ENCODE measurements around the gene LRRC55.

LRRC55 gene

DNA sequence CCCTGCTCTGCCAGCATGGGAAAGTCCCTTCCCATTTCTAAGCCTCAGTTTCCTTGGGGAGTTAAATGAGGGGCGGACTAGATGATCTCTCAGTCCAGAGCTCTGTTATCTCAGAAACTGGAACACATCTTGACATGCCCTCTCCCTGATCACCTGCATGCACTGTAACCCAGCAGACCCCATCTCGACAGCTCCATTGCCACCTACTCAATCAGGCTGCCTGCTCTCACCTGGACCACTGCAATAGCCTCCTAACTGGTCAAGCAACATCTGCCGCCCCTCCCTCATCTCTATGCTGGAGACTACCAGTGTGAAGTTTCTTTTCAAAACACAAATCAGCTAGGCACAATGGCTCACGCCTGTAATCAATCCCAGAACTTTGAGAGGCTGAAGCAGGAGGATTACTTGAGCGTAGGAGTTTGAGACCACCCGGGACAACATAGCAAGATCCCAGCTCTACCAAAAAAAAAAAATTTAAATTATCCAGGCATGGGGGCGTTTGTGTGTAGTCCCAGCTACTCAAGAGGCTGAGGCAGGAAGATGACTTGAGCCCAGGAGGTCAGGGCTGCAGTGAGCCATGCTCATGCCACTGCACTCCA lies 22.2 kb downstream of the LRRC55 start:
- DNase-seq: no peak

DNA sequence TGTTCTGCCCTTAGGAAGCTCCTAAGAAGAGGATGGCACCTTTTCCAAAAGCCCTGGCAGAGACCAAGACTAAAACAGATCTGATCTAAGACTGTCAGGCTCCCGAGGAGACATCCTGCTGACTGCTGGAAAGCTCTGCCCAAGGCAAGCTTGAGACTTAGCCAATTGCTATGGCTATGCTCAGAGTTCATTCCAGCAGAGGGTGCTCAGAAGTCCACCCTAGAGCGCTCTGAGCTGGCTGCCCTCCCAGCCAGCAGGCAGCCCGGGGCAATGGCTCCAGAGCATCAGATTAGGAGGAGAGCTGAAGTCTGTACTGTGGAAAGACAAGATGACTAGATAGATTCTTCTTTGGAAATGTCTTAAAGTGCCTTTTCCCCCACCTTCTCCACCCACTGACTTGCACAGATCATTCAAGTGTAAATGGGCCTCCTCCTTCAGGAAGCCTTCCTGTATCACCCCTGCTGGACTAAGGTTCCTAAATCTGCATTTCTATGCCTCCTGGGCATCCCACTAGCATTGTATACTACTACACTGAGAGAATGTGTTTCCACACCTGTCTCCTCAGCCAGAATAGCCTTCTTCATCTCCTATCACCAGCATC lies 23.4 kb downstream of the LRRC55 start:
- DNase-seq: no peak

DNA sequence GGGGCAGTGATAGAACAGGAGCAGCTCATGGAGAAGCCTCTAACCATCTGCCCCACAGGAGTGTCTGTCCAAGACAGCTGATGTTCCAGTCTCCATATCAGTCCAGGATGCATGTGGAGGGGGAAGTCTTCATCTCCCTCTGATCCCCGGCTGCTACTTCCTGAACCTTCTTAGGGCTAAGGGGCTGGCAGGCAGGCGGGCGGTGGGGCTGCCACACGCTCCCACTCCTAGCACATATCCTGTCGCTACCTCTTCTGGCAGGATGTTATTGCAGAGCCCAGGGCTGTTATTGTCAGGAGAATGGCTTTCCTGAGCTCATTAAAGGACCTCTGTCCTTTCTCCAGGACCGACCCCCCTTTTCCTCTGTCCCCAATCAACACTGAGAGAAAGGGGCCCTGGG lies 25.4 kb downstream of the LRRC55 start:
- DNase-seq: no peak

DNA sequence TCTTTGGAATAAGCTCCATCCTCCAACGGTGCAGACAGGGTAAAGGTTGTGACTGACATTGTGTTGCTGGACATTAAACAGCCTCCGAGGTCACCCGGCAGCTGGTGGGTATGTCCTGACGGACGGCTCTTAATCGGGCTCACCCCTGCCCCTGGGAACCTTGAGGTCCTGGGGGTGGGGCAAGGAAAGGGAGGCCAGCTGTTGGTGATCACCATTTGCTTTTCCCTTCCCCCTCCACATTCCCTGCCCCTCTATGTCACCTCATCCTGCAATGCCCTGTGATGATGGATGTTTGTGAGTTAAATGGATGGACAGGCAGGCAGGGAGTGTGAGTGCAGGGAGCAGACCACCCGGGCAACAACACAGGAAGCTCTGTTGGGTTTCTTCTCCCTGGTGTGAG lies 29.0 kb downstream of the LRRC55 start:
- no peak for DNase-seq

DNA sequence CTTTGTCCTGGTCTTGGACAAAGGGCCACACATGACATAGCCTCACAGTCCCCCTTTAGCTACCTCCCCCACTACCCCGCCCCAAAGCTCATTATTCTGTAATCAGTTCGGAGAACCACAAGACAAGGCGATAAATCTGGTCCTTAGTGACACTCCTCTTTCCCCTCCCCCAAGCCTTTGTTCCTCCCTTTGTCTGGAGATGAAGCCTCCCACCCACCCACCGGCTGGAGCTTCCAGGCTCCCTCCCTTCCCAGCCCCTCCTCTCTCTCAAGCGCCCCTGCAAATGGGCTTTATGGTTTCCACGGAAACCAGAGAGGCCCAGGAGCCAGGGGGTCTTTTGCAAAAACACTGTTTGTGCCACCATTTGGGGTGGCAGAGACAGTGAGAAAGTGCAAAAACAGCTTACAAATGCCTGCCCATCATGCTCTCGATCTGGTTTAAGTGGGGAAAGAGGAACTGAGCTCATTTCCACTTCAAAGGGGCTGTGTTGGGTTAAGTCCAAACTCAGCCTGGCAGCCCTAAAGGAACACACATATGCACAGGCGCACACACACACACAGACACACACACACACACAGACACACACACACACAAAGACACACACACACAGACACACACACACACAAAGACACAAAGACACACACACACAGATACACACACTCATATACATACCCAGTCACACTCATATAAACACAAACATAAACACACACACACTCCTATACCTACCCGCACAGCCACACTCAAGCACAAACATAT lies 31.8 kb downstream of the LRRC55 start:
- peak; percentile 57 for DNase-seq

DNA sequence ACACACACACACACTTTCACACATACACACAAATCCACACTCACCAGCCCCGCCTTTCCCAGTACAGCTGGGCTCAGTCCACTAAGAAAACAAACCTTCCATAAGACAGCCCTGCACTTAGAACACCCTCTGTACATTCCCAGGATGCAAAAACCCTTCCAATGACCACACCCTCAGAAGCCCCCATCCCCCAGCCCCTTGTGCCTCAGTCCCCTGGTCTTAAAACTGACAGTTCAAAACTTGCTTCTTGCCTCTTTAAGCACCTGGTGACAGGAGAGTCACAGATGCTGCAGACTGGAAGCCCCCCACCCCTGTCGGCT lies 32.3 kb downstream of the LRRC55 start:
- peak; percentile 32 for DNase-seq

DNA sequence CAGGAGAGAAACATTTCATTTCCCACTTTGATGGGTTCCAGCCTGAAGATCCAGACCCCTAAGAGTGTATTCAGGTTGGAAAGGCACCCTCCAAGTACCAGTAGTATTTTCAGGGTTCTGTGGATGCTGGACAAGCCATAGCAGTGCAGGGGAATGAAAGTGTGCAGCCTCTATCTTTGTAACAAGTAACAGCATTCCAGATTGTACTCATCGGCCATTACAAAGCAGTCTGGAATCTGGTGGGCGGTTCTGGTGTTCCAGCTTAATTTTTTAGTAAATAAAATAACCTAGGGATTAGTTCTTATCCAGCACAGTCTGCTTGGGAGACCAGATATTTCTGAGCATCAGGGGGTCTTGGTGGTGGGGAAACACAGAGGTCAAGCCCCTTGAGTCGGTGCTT lies 32.7 kb downstream of the LRRC55 start:
- DNase-seq: peak; percentile 84

DNA sequence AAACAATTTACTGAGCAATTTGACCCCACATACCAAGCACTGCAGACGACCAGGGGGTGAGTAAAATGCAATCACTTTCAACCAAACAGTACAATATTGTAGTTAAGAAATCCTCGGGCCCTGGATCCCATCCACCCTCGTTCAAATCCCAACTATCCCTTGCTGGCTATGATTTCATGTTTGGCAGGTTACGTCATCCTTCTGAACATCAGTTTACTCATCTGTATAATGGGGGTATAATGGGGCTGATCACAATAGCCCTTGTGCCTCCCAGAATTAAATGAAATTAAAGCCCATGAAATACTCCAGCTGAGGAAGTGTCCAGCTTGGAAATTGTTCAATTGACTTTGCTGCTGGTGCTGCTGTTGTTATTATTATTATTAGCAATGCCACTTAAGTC lies 34.7 kb downstream of the LRRC55 start:
- no peak for DNase-seq

DNA sequence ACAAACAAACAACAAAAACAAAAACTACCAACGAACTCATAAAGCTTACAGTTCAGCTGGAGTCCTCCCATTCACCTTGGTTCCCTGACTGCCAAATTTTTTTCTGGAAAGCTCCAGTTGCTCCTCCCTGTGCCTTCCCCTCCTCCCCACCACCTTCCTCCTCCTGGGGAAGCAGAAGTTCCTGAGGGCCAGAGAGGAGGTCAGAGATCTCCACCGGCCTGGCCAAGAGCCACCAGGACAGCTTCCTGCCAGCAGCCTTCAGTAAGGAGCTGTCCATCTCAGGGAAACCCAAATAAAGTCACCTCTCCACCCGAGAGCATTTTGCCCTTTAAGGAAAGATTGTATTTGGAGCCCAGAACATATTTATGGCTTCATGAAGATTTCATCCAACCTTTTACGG lies 35.3 kb downstream of the LRRC55 start:
- no peak for DNase-seq

DNA sequence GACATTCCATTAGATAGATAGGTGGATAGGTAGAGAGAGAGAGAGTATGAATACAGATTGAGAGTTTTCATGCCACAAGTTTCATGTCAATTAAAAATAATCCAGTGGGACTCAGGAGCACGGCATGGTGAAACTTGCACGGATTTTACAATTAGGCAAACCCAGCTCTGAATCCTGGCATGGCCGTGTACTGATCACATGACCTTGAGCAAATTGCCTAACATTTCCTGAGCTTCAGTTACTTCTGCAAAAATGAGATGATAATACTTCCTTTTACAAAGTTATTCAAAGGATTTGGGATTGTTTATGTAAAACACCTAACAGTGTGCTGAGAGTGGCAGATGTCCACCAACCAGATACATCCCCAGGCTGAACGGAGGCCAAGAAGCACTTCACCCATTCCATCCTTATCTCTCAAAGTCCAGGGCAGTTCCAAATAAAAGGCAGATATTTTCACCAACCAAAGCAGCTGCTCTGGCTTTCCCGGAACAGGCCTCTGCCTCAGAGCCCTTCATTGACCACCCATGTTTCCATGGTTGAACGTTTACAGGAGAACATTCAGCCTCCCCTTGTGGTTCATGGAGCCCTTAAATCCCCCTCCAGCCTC lies 37.4 kb downstream of the LRRC55 start:
- no peak for DNase-seq

DNA sequence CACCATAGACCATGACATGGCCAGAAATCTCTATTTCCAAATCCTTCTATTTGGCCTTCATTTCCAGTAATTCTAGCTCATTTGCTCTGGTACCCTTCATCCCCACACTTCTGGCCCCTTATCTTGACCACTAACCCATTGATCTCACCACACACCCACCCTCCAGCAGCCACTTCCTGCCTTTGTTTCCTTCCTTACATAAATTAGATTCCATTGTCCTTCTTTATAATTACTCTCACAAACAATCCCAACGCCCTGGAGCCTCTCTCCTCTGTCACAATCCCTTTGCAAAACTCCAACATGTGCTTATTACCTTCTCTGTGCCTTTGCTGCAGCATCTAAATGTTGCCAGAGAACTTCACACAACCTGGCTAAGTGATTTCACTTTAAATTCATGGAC lies 40.5 kb downstream of the LRRC55 start:
- no peak for DNase-seq

DNA sequence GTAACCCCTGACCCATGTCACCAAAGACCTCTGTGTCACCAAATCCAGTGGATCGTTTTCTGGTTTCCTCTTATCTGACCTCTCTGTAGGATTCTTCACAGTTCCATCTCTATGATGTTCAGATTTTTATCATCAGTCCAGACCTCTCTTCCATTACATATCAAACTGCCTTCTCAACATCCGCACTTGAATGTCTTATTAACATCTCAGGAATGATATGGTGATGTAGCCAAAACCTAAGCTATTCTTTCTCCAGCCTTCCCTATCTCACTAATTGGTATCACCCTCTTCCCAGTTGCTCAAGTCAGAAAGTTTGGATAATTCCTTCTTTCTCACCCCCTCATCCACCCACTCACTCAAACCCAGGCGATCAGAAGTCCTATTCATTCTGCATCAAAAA lies 41.8 kb downstream of the LRRC55 start:
- peak; percentile 49 for DNase-seq

DNA sequence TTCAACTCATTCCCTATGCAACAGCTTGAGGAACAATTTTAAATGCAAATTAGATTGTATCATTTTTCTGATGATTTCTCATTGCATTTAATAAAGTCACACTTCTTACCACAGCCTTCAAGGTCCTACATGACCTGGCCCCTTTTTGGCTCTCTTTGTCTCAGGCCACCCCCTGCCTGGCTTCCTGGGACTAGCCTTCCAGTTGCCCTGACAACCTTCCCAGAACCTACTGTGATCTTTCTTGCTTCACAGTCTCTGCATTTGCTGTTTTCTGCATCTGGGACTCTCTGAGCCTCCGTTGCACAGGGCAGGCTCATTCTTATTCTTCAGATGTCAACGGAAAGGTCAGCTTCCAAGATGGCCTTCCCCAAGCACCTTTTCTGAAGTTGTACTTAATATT lies 42.4 kb downstream of the LRRC55 start:
- no peak for DNase-seq

DNA sequence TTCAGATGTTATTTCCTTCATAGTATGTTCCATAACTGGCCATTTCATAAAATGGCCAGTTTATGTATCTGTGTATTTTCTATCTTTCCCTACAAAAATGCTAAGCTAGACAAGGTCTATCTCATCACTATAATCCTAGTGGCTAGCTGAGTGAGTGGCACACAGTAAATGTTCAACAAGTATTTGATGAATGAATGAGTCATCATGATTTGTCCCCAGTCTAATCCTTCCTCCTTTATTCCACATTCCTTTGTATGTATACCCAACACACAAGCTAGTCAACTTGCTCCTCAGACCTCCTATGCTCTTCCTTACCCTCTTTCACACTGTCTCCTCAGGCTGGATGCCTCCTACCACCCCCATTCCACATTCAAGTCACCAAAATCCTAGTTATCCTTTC lies 42.8 kb downstream of the LRRC55 start:
- peak; percentile 77 for DNase-seq

DNA sequence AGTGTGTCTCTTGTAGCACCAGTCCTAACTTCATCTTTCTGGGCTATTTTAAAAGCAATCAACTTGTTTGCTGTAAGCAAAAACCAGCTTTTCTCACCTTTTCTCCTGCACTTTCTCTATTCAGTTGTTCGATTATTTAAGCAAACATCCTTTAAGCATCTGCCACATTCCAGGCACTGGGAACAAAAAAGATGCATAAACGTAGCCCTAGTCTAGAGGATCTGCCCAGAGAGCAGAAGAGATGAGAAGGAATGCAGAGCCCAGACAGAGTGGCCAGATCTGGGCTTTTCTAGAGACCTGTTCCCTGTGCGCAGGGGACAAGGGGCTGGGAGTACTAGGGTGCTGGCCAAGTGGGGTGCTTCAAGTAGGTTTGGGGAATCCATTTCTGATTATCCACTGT lies 46.8 kb downstream of the LRRC55 start:
- DNase-seq: no peak

DNA sequence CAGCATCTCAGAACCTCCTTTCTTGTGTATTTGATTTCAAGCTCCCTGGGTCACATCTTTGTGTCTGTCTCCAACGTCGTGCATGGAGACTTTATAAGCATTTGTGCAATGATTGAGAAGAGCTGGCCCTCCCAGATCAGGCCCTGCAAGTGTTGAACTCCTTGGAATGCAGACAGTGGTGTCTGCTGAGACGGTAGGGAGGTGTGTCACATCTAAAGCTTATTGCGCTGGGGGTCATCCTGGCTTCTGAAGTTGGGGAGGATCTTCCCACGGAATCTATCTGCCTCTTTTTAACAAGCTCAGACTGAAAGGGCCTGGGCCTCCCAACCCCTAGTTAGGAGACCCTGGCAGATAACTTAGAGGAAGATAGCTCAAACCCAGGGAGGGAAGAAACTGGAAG lies 48.6 kb downstream of the LRRC55 start:
- DNase-seq: peak; percentile 21

DNA sequence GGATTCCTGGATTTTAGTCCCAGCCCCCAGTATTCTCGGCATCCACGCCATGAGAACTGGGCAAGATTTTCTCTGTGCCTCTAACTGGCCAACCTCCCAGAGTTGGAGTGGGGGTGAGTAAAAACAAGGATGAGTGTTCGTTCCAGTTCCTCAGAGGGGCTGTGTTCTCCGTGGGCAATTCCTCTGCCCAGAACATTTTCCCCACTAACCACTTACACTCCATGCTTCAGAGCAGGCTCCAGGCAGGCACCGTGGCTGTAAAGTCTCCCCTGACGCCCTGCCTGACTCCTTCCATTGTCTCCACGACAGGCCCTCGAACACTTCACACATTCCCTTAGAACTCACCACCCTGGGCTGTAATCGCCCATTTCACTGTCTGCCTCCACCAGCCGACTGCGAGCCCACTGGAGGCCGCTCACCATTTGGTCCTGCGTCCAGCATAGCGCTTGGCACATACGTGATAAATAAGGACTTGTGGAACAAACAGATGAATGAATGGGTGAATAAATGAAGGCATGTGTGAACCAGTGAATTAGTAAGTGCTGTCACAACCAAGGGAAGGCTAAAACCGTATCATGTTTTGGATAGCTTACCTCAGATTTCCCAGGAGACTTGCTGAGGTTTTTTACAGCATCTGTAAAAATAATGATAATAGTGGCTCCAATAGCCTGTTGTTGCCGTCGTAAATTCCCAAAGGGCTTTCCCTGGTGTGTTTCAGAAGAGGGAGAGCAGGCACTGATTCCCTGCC lies 49.2 kb downstream of the LRRC55 start:
- no peak for DNase-seq

DNA sequence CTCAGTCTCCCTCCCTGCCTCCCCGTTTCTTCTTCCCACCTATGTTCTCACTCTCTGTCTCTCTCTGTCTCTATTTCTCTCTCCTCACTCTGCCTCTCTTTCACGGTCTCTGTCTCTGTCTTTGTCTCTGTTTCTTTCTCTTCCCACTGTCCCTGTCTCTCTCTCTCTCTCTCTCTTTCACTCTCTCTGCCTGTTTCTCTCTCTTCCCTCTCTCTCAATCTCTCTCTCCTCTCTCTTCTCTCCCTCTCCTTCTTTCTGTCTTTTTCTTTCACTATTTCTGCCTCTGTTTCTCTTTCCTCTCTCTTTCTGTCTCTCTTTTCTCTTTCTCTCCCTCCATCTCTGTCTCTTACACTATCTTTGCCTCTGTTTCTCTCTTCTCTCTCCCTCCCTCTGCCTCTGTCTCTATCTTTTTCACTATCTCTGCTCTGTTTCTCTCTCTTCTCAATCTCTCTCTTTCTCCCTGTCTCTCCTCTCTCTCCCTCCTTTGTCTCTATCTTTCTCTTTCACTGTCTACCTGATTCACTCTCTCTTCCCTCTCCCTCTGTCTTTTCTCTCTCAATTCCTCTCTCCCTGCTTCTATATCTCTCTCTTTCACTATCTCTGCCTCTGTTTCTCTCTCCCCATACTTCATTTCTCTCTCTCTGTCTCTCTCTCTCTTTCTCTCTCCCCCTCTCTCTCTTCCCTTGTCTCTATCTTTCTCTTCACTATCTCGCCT lies 49.9 kb downstream of the LRRC55 start:
- no peak for DNase-seq

DNA sequence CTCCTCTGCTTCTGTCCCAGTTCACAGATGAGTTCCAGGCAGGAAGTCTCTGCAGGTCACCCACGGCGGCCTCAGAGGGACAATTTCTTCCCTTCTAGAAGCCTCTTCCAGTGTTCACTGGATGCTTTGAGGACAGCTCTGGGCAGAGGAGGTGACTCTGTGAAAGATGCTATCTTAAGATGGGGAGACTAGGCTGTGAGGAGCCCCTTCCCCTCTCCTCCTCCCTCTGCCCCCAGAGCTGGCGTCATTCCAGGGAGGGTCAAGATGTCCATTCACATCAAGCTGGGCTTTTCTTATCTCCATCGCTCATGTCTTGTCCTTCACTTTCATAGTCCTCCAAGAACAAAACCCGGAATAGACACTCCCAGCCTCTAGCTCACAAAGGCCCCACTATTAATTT lies 51.9 kb downstream of the LRRC55 start:
- no peak for DNase-seq

DNA sequence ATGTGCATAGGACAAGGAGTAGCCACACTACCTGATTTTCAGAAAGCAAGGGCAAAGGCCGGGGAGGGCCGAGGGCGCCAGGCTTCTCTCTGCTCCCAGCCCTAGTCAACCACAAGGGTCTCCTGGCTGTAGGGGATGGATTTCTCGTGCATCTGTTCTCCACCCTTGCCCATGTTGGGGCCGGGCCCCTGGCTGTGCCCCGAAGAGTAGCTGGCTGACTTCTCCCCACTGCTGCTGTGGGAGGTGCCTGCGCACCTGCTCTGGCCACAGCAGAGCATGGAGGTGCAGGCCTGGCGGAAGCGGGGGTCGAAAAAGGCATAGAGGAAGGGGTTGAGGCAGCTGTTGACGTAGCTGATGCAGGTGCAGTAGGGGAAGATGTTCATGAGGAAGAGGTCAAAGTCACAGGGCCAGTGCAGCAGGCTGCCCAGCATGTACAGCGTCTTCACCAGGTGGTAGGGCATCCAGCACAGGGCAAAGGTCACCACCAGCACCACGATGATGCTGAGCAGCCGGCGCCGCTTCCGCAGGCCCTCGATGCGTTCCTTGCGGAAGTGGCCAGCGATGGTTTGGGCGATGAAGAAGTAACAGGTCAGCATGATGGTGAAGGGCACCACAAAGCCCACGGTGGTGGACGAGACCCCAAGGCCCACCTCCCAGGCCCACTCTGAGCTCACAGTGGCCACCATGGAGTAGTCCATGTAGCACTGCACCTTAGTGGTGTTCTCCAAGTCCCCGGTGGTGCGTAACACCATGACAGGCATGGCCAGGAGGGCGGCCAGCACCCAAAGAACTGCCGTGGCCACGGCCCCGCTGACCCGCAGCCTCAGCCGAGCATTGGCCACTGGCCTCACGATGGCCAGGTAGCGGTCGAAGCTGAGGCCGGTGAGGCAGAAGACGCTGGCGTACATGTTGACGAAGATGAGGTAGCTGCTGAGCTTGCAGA lies 54.3 kb downstream of the LRRC55 start:
- no peak for DNase-seq

DNA sequence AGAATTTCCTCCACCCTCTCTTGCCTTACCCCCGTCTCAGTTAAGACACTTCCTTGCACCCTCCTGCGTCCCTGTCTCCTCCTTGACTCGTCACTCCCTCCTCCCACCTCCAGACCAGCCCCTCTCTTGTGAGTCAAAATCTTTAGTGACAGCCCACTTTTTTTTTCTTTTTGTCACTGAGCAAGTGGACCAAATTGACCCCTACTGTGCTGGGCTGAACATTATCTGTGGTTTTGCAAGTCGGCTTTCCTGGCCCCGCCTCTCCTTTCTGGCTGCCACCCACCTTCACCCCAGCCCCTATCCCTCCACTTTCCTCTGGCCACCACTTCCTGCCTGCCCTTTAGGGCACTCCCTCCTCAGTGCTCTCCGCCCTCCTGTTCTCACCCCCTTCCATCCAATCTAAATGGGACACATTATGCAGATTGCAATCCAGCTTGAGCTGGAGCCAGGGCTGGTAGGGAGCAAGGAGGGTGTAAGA lies 55.5 kb downstream of the LRRC55 start, which contains the start of gene APLNR:
Gene APLNR, minus strand, starts transcription at position 47 of the 478 bp plus-strand sequence. CDS start 246 bp downstream, outside the sequence.
- no peak for DNase-seq

Data from fibroblast of skin of right quadriceps (primary cell).